GM10847 (cell line): ENCODE results near the gene BTBD2.

Experiments used
- POLR2A ChIP-seq: IDR thresholded peaks from 2 replicates; pipeline ENCODE4 v1.6.1; 2011; ENCODE audit not compliant: insufficient read length; ENCODE audit errors: extremely low read depth

BTBD2 gene

DNA sequence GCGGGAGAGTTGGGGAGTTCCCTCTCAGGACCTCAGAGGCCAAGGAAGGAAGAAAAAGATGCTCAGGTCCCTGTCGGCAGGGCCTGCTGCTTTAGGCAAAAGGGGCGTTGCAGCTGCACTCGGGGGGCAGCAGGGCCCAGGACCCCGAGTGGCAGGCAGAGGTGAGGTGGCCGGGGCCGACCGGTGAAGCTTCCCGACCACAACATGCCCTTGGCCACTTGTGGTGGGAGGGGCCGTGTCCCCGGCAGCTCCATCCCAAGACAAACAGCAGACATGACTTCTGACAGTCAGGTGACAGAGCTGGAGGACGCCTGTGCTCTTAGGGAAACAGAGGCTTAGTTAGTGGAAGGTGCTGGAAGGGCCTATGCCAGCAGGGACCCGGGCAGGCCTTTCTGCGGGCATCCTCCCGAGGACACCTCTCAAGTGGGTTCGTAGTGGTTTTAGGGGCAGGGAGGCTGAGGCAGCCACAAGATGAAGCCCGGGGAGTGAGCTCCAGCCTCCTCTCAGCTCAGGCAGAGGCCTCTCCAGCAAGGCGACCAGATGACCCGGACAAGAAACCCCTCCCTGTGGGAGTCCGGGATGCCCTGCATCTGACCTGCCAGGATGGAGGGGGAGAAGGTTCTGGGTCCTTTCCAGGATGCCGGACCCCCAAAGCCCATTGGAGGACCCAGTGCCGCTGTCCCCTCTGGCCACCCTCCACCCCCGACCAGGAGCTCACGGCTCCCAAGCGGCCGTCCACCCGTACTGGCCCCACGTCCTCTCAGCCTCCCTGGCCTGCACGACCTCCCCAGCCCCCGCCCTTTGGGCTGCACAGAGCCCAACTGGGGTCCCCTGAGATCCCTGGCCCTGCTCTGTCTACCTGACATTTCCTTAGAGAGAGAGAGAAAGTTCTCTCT is 24.2 kb downstream of the BTBD2 start:
- TF ChIP-seq POLR2A = no peak

DNA sequence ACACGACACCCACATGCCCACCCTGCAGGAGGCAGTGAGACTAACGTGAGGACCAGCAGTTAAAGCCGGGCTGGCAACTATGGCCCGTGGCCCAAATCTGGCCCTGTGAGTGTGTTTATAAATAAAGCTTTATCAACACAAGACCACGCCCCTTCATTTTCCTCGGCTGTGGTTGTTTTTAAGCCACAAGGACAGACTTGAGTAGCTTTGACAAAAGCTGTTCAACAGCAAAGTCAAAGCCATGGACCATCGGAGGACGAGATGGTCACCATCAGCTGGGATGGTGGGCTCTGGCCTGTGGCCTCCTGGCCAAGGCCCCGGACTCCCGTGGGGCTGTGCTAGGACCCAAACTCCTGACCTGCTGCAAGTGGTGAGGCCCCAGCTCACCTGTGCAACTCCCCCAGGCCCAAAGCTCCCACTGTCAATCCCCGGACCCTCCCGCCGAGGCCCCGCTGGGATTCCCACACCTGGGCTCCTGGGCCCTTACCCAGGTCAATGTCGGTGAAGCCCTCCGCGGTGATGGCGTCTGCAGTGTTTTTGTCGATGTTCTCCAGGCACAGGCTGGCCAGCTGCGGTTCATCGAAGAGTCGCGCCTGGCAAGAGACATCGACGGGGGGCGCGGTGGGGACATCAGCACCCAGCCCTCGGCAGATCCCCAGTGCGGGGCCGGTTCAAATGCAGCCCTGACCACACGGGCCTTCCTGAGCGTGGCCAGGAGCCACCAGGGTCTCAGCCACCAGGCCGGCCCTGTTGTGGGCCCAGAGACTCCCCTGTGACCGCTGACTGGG is 25.1 kb downstream of the BTBD2 start:
- TF ChIP-seq POLR2A = no peak

DNA sequence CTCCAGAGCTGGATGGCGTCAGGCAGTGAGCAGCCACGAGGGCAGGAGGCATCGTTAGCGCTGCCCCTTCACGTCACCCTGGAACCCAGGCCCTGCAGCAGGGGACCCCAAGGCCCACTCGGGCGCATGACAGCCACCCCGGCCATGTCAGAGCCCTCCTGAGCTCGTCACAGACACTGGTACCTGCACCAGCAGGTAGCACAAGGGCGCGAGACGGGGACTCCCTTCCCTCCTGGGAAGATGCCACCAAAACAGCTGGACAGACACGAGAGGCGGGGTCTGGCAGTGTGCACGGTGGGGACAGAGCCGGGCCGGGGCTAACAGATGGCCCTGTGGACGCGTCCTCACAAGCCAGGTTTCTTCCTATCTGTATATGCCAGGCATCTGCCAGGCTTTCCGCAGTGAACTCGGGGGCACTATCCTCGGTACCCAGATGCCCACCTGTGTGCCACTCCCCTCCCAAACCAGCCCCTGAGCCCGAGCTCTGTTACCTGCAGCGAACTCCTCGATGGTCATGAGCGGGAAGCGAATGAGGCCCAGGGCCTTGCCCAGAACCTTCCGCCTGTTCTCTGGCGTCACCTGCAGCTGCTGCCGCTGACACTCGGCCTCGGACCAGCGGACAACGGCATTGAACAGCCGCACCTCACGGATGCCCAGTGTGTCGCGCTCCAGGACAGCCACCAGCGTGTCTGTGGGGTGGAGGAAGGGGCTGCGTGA is 25.8 kb downstream of the BTBD2 start:
- no peak for TF ChIP-seq POLR2A

DNA sequence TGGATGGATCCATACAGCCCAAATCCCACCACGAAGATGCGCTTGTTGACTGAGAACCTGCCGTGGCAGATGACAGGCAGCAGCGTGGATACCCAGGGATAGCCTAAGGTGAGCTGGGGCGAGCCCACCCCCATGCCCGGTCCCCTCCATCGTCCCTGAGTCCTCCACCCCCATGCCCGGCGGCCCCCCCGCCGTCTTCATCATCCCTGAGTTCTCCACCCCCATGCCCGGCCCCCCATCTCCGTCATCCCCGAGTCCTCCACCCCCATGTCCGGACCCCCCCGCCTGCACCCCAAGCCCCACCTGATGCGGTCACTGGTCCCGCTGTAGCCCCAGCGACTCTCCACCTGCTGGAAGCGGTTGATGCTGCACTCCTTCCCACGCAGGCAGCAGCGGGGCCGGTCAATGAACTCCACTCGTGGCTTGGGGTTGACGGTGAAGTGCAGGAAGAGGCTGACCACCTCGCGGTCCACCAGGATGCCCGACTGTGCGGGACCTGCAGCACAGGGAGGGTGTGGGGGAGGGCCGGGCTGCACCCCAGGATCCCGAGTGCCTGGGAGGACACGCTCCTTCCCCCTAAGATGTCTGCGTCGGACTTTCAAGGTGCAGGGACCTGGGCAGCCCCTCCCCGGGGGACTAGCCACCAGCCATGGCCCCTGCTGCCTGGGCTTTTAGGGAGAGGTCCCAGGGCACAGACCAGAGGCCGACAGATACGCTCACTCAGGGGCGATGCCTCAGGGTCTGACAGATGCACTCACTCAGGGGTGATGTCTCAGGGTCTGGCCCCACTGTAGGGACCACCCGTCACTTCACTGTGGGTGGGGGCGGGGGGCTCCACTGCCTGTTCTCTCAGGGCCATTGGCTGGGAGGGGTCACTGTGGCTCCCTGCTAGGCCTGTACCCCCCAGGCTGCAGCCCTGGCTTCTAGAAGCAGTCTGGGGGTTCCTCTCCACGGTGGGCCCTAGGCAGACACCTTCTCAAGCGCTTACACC is 28.0 kb downstream of the BTBD2 start:
- TF ChIP-seq POLR2A = no peak

DNA sequence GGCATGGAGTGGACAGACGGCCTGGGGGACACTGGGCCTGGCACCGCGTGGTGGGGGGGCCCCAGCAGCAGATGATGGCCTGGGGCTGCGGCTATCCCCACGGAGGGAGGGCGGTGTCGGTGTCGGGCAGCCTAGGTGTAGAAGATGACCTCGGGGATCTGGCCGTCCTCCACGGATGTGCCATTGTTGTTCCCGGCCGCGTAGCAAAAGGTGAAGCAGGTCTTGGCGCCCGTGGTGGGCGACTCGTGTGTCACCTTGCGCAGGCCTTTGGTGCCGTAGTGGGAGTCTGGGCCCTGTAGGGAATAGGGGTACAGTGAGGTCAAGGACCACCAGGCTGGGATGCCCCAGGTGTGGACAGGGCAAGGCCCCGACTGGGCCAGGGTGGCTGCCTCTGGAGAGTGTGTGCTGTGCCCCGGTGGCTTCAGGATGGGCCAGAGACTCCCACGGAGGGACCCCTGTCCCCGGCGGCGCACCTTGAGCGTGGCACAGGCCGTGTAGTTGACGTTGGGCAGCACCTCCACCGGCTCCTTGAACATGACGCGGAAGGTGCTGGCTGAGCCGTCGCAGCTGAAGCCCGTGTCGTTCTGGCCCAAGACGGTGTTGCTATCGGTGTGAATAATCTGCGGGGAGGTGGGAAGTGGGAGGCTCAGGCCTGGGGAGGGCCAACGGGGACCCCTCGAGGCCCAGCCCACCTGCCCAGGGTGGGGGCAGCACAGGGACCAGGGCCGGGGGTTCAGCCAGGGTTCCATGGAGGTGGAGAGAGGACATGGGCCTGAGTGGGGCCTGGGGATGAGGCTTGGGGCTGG is 29.0 kb downstream of the BTBD2 start:
- TF ChIP-seq POLR2A = no peak

DNA sequence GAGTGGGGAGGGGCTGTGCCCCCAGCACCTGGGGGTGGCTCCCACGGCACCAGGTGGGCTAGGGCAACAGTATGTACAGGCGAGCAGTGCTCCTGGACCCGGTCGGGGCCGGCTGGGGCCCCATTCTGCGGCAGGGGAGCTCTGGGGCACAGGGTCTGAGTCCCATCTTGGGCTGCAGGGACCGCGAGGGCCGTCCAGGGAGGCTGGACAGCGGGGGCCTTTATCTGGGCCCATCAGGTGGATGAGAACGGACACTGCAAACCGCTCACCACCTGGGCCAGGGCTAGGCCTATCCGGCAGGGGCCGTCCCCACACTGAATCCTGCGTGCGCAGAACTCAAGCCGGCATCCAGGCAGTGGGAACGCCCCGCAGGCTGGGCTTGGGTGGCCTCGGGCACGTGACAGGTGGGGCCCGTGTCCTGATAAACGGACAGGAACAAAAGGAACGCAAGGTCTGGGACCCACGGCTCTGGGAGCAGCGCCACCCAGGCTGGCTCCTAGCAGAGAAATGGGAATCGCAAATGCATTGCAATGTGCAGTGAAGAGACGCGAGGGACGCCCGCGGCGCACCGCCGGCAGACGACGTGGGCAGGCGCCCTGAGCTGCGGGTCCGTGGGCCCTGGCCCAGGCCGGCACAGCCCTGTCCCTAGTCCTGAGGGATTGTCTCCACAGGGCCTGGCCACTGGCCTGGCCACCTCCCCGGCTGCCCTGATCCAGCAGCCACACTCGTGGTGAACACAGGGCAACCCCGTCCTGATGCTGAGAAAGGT is 29.7 kb downstream of the BTBD2 start:
- no peak for TF ChIP-seq POLR2A

DNA sequence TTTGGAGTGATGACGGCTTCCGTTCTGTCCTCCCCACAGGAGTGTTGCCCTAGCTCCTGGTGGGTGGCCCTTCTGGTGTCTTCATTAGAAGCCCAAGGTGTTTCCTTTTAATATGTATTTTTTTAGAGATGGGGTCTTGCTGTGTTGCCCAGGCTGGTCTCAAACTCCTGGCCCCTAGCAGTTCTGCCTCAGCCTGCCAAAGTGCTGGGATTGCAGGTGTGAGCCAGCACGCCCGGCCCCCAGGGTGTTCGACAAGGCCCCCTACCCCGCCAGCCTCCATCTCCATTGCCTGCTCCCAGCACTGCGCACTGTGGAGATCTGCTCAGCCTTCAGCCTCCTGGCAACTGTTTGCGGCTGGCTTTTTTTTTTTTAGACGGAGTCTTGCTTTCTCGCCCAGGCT is 31.2 kb downstream of the BTBD2 start:
- no peak for TF ChIP-seq POLR2A

DNA sequence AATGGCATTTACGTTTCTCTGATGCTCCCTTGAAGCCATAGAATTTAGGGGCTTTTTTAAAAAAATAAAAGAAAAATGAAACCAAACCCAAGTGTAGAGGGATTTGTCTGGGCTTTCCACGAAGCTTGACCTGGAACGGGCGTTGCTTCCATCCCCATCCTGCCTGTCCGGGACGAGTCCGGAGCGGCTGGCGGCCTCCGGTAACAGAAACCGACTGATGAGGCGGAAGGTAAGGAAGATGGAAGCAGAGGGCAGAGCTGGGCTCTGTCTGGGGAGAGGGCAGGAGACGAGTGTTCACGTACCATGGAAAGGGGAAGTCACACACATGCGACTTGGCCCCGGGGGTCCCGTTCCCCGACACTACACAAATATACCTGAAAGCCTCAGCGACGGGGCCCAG is 34.3 kb downstream of the BTBD2 start:
- no peak for TF ChIP-seq POLR2A

DNA sequence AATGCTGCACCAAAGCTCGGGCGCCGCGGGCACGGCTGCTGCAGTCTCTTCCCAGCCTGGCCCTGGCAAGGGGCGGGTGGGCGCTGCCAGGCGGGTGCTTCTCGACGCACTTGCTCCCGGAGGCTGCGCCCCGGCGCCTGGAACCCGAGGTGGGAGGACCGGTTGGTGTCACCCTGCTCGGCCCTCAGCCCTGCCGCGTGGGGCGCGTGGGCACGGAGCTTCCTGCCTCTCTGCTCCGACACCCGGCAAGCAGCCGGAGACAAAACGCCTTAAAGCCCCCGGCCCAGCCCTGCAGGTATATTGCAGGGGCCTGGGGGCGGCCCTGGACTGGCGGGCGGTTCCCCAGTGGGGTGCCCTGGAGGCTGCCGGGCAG is 34.7 kb downstream of the BTBD2 start:
- no peak for TF ChIP-seq POLR2A

DNA sequence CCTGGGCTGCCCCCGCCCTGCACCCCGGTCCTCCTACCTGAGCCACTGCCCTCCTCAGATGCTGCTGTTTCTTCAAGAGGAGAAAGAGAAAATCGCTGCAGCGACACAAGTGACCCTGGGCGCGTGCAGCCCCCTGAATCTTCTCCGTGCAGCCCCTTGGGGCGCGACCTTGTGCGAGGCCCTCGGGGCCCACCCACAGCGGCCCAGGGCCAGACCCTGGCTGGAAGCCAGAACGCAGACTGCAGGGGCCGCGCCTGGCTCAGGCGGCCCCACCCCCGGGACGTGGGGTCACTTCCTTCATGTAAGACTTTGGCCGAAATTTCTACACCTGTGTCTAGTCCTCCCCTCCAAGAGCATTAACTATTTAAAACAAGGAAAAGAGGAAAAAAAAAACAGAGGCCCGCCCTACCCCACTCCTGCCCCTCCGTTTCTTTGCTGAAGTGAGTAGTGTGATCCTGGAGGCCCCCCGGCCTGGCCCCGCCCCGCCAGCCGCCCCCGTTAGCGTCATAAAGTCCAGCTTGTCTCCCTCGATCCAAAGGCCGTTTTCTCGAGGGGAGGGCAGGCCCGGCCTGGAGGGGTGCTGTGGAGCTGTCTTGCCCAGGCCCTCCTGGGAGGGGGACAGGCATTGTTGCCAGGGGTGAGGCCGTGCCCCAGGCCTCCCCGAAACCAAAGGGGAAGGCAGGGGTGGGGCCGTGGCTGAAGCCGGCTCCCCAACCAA is 35.3 kb downstream of the BTBD2 start:
- no peak for TF ChIP-seq POLR2A

DNA sequence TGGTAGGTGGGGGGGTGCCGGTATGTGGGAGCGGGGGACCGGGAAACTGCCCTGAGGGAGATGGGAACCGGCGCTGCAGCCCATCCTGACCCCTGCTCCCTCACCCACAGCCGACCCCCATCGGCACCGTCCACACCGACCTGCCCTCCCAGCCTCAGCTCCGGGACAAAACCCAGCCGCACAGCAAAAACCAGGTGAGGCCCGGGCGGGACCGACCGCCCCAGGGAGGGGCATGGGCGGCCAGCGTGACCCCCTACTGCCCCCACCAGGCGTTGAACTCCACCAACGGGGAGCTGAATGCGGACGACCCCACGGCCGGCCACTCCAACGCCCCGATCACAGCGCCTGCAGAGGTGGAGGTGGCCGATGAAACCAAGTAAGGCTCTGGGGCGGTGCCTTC is 35.9 kb downstream of the BTBD2 start:
- no peak for TF ChIP-seq POLR2A

DNA sequence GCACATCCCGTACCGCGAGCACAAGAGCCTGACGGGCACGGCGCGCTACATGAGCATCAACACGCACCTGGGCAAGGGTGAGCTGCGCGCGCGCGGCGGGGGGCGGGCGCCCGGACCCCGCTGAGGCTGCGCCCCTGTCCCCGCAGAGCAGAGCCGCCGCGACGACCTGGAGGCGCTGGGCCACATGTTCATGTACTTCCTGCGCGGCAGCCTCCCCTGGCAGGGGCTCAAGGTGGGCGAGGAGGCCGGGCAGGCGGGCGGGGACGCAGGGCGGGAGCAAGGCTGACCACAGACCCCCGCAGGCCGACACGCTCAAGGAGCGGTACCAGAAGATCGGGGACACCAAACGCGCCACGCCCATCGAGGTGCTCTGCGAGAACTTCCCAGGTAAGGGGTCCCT is 36.5 kb downstream of the BTBD2 start:
- TF ChIP-seq POLR2A = no peak

DNA sequence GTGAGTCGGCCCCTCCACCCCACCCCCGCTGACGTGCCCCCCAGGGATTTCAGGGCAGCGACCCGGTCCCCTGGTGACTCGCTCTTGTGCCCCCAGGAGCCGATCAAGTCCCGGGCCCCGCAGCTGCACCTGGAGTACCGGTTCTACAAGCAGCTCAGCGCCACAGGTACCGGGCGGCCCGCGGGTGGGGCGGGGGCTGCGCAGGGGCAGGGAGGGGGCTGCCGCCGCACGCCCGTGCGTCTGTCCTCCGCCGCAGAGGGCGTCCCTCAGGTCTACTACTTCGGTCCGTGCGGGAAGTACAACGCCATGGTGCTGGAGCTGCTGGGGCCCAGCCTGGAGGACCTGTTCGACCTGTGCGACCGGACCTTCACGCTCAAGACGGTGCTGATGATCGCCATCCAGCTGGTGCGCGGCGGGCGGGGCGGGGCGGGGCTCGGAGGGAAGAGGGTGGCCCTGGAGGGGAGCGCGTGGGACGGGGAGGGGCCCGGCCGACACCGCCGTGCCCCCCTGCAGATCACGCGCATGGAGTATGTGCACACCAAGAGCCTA is 37.1 kb downstream of the BTBD2 start:
- no peak for TF ChIP-seq POLR2A
